C4-2B (cell line): ENCODE measurements around the gene TECRL.

Experiments used
- ZFX ChIP-seq: fragments of 450-650 bp; IDR thresholded peaks from 2 replicates; pipeline ENCODE4 v1.6.1; 2017
- TF ChIP-seq, protein P1 (sequence below): fragments of 450-650 bp; conservative IDR thresholded peaks from 2 replicates; pipeline ENCODE4 v1.5.1; 2017; ENCODE audit warnings: mild to moderate bottlenecking

DNA sequence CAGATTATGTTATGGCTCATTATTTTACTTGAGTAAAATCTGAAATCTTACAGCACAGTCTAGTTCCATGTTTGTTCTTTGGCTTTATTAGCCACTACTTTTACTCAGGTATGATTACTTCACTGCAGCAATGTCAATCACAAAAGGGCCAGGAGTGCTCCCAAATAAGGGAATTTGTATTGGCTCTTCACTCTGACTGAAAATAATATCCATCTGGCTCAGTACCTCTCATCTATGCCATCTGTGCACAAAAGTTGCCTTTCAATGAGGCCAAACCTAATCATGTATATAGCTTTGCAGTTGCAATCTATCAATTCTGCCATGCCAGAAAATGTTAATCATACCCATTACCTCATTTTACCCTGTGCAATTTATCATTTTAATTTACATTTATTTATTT lies 161.1 kb downstream of the TECRL start:
- TF ChIP-seq, protein P1, sequence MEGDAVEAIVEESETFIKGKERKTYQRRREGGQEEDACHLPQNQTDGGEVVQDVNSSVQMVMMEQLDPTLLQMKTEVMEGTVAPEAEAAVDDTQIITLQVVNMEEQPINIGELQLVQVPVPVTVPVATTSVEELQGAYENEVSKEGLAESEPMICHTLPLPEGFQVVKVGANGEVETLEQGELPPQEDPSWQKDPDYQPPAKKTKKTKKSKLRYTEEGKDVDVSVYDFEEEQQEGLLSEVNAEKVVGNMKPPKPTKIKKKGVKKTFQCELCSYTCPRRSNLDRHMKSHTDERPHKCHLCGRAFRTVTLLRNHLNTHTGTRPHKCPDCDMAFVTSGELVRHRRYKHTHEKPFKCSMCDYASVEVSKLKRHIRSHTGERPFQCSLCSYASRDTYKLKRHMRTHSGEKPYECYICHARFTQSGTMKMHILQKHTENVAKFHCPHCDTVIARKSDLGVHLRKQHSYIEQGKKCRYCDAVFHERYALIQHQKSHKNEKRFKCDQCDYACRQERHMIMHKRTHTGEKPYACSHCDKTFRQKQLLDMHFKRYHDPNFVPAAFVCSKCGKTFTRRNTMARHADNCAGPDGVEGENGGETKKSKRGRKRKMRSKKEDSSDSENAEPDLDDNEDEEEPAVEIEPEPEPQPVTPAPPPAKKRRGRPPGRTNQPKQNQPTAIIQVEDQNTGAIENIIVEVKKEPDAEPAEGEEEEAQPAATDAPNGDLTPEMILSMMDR, result no peak
- no peak for TF ChIP-seq ZFX
